ENCODE measurements around the gene ZBTB38. TPM values are rescaled to one million over a fixed set of nuclear protein-coding genes. Genes with fewer than 3 reads are reported as not detected.
A peak's percentile ranks its signal among the peaks of the same experiment; 100 is the strongest.

ZBTB38 gene
- total RNA-seq, 2 experiments from 2014 or later, result 8.4 to 12.4 TPM

DNA sequence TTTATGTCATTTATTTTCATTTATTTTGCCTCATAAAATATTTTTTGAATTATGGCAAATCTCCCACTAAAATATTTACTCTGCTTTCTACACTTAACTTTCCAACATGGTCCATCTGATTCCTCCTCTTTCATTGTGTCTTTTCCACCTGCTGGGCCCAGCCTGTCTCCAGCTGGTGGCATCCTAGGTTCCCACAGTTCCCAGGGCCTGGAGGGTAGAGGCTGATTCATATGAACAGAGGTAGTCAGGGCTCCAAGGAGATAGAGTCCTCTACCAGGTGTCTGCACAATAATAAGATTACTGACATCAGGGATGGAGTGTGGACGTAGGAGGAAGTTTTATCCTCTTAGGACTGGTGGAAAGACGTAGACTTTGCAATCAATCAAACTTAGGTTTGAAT lies 14.3 kb downstream of the ZBTB38 start:
- peak overlapping the region; percentile 98 for H2AFZ ChIP-seq (ENCODE audit: low read length)
- no peak for DNase-seq (ENCODE audit: low spot score)
- no peaks in the 10 kb centered on the region for H3K36me3 ChIP-seq (ENCODE audit: insufficient read depth, low read length)
- ChIA-PET CTCF (ENCODE audit: unreplicated experiment) (no interaction called here), POLR2A (interaction anchor here (0.6 to 2.3 kb wide), 7 partner anchors 7 to 99 kb away, joined by 3 to 8 read pairs (median 4); no protein-coding TSS in a partner anchor)
- no TSS peak for BruUV-seq (replicated peaks)
- H3K4me3 ChIP-seq (ENCODE audit: low read depth, low read length, poor library complexity, severe bottlenecking), result no peak overlapping the region
- H3K9me3 ChIP-seq (ENCODE audit: low read length), result no peaks in the 10 kb centered on the region
- H3K4me2 ChIP-seq (ENCODE audit: low read length), result peak overlapping the region; percentile 78; the same call in 1 of the 2 replicates
- no peak overlapping the region for H3K27ac ChIP-seq (ENCODE audit: low read depth, low read length, poor library complexity, severe bottlenecking)
- H4K20me1 ChIP-seq (ENCODE audit: insufficient read depth, low read length), result no peaks in the 10 kb centered on the region
- intact Hi-C loops (cut with micrococcal nuclease; ENCODE audit: unreplicated experiment), result loop anchor here (10.0 kb wide), 1 partner anchor 438 kb away; the partner anchor contains the start of gene SLC25A36
- TF ChIP-seq, protein P1, sequence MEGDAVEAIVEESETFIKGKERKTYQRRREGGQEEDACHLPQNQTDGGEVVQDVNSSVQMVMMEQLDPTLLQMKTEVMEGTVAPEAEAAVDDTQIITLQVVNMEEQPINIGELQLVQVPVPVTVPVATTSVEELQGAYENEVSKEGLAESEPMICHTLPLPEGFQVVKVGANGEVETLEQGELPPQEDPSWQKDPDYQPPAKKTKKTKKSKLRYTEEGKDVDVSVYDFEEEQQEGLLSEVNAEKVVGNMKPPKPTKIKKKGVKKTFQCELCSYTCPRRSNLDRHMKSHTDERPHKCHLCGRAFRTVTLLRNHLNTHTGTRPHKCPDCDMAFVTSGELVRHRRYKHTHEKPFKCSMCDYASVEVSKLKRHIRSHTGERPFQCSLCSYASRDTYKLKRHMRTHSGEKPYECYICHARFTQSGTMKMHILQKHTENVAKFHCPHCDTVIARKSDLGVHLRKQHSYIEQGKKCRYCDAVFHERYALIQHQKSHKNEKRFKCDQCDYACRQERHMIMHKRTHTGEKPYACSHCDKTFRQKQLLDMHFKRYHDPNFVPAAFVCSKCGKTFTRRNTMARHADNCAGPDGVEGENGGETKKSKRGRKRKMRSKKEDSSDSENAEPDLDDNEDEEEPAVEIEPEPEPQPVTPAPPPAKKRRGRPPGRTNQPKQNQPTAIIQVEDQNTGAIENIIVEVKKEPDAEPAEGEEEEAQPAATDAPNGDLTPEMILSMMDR (conservative IDR thresholded peaks at IDR 0.05; ENCODE audit: low read length), result no peak
- no peak for TF ChIP-seq EZH2phosphoT487 (IDR thresholded peaks at IDR 0.05; ENCODE audit: borderline replicate concordance, low read depth, low read length)
- no peaks in the 10 kb centered on the region for H3K9me2 ChIP-seq (ENCODE audit: insufficient read depth, low read length)
- H3K79me2 ChIP-seq (ENCODE audit: insufficient read depth, low read depth, low read length), result peaks cover 4% of the 10 kb centered on the region; the same call in 1 of the 2 replicates
- H3K4me1 ChIP-seq (ENCODE audit: insufficient read depth, low read length, poor library complexity, severe bottlenecking), result peaks cover 59% of the 10 kb centered on the region

DNA sequence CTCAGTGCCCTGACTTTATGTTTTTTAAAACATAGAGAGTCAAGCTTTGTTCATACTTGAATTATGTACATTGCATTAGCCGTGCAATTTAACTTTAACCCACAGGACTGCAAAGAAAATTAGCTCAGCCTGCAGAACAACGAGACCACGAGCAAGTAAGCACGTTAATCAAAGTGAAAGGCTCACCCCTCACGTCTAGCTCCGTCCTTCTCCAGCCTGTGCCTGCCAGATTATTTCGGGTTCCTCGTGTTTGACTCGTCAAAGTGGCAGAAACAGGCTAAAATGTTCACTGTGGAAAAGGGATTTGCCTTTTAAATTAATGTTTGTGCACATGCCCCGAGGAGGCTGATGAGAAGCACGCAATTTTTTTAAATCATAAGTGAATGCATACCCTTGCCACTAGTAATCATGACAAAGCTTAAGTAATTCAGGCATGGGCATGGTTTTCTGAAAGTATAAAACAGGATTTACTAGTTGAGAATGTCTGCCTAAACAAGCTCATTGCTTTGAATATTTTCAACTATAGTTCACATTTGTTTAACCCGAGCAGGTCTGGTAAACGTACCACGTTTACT lies 15.3 kb downstream of the ZBTB38 start:
- Histone ChIP-seq H3K27ac (ENCODE audit: low read depth, low read length, poor library complexity, severe bottlenecking) (peak overlapping the region; percentile 84), H3K9me2 (ENCODE audit: insufficient read depth, low read length) (no peaks in the 10 kb centered on the region), H3K4me1 (ENCODE audit: insufficient read depth, low read length, poor library complexity, severe bottlenecking) (peaks cover 59% of the 10 kb centered on the region), H3K4me3 (ENCODE audit: low read depth, low read length, poor library complexity, severe bottlenecking) (peak overlapping the region; percentile 71), H3K79me2 (ENCODE audit: insufficient read depth, low read depth, low read length) (peaks cover 14% of the 10 kb centered on the region; the same call in 1 of the 2 replicates), H2AFZ (ENCODE audit: low read length) (peak overlapping the region; percentile 98), H3K9me3 (ENCODE audit: low read length) (no peaks in the 10 kb centered on the region), H3K36me3 (ENCODE audit: insufficient read depth, low read length) (no peaks in the 10 kb centered on the region), H3K4me2 (ENCODE audit: low read length) (peak overlapping the region; percentile 78), H4K20me1 (ENCODE audit: insufficient read depth, low read length) (no peaks in the 10 kb centered on the region)
- peak; percentile 29 for DNase-seq (ENCODE audit: low spot score)
- intact Hi-C loops (cut with micrococcal nuclease; ENCODE audit: unreplicated experiment), result loop anchor here (10.0 kb wide), 1 partner anchor 439 kb away; the partner anchor contains the start of gene SLC25A36
- POLR2A ChIA-PET, result interaction anchor here (0.6 to 3.5 kb wide), 15 partner anchors 8 to 793 kb away, joined by 3 to 25 read pairs (median 4); partner anchors contain the start of gene ZBTB38
- CTCF ChIA-PET (ENCODE audit: unreplicated experiment), result interaction anchor here (0.9 to 1.9 kb wide), 3 partner anchors 12 to 104 kb away, joined by 3 to 9 read pairs (median 4); no protein-coding TSS in a partner anchor
- no peak for TF ChIP-seq EZH2phosphoT487 (IDR thresholded peaks at IDR 0.05; ENCODE audit: borderline replicate concordance, low read depth, low read length)
- TF ChIP-seq, protein P1 (conservative IDR thresholded peaks at IDR 0.05; ENCODE audit: low read length), result no peak
- no TSS peak for BruUV-seq (replicated peaks)

All from OCI-LY7 (cell line).